H1 (cell line): ENCODE data around the gene TCEAL7. TPM values are rescaled to one million over a fixed set of nuclear protein-coding genes. Genes with fewer than 3 reads are reported as not detected.

Experiments
- BCL11A ChIP-seq, 2 experiments: IDR thresholded peaks; one replicate each; pipeline ENCODE4 v1.6.1; 2011; ENCODE audit warnings: low read depth in 2 of 2, low read length in 2 of 2, mild to moderate bottlenecking in 2 of 2
- CTBP2 ChIP-seq: IDR thresholded peaks from 2 replicates; pipeline ENCODE4 v1.7.0; 2011; ENCODE audit warnings: borderline replicate concordance, mild to moderate bottlenecking, moderate library complexity, mixed read lengths, low read length; ENCODE audit not compliant: insufficient read depth, insufficient read length
- KDM4A ChIP-seq: IDR thresholded peaks from one replicate; pipeline ENCODE4 v1.7.1; 2012; ENCODE audit warnings: low read depth, mild to moderate bottlenecking, moderate library complexity, low read length, inconsistent platforms; ENCODE audit not compliant: severe bottlenecking
- PHF8 ChIP-seq: fragments of 200-600 bp; sonication (generic); conservative IDR thresholded peaks from 2 replicates; pipeline ENCODE4 v1.7.1; 2012; ENCODE audit warnings: low read depth, mild to moderate bottlenecking, inconsistent platforms, low read length, moderate library complexity
- POLR2A ChIP-seq, 2 experiments: IDR thresholded peaks; 1 replicate in 1 of 2; 2 replicates in 1 of 2; pipeline ENCODE4 v1.6.1; 2011; ENCODE audit warnings: low read depth in 2 of 2, low read length in 2 of 2, mild to moderate bottlenecking in 2 of 2; ENCODE audit errors: control extremely low read depth in 1 of 2
- RAD21 ChIP-seq, 2 experiments: IDR thresholded peaks in 1 of 2; conservative IDR thresholded peaks in 1 of 2; 2 replicates each; pipeline ENCODE4 v1.6.1; 2011; ENCODE audit warnings: low read depth in 2 of 2, low read length in 2 of 2, improper control_type of control experiment in 1 of 2, inconsistent platforms in 1 of 2, mild to moderate bottlenecking in 1 of 2, moderate library complexity in 1 of 2
- RBBP5 ChIP-seq: IDR thresholded peaks from 2 replicates; pipeline ENCODE4 v1.7.1; 2012; ENCODE audit warnings: low read depth, mild to moderate bottlenecking, inconsistent platforms, low read length, moderate library complexity, borderline replicate concordance
- RFX5 ChIP-seq: IDR thresholded peaks from 2 replicates; pipeline ENCODE4 v1.6.1; 2011; ENCODE audit warnings: low read depth, low read length, improper control_type of control experiment, borderline replicate concordance
- TAF1 ChIP-seq: IDR thresholded peaks from 2 replicates; pipeline ENCODE4 v1.6.1; 2011; ENCODE audit warnings: mild to moderate bottlenecking, low read depth, low read length
- polyA plus RNA-seq, 7 experiments: library from polyadenylated mRNA; depleted of rRNA in 3 of 7; stranded (reverse) in 5 of 7; unstranded in 2 of 7; fragments of >200 nt in 5 of 7; fragments of 200-250 nt in 2 of 7; gene quantifications; 1 replicate in 5 of 7; 2 replicates in 1 of 7; 4 replicates in 1 of 7; pipeline versions ENCODE4 v1.2.1 to v1.2.3, GENCODE V29; 2011 to 2013; ENCODE audit warnings: missing spikeins in 2 of 7, mixed read lengths in 2 of 7
- total RNA-seq: library from RNA; stranded (reverse); fragmentation: NEBNext Ultra II Directional; extraction: Animal tissue kit (Norgen Biotek cat#: 25700); gene quantifications from 2 replicates; pipeline ENCODE4 v1.2.1, GENCODE V29; 2021
- TF ChIP-seq, protein P1 (sequence below): IDR thresholded peaks from 2 replicates; pipeline ENCODE4 v1.6.1; 2012; ENCODE audit warnings: inconsistent platforms
- TF ChIP-seq, protein P2 (sequence below): IDR thresholded peaks from 2 replicates; pipeline ENCODE4 v1.6.1; 2012; ENCODE audit warnings: low read length, inconsistent platforms
- TF ChIP-seq, protein P3 (sequence below): IDR thresholded peaks from 2 replicates; pipeline ENCODE4 v1.6.1; 2011; ENCODE audit warnings: low read length, improper control_type of control experiment

Gene TCEAL7
- total and polyA plus RNA-seq, 2 of the 8 experiments (the other 6 are each of a cell fraction or from before 2014, with no cell fraction given), result 7.9 to 11.6 TPM

DNA sequence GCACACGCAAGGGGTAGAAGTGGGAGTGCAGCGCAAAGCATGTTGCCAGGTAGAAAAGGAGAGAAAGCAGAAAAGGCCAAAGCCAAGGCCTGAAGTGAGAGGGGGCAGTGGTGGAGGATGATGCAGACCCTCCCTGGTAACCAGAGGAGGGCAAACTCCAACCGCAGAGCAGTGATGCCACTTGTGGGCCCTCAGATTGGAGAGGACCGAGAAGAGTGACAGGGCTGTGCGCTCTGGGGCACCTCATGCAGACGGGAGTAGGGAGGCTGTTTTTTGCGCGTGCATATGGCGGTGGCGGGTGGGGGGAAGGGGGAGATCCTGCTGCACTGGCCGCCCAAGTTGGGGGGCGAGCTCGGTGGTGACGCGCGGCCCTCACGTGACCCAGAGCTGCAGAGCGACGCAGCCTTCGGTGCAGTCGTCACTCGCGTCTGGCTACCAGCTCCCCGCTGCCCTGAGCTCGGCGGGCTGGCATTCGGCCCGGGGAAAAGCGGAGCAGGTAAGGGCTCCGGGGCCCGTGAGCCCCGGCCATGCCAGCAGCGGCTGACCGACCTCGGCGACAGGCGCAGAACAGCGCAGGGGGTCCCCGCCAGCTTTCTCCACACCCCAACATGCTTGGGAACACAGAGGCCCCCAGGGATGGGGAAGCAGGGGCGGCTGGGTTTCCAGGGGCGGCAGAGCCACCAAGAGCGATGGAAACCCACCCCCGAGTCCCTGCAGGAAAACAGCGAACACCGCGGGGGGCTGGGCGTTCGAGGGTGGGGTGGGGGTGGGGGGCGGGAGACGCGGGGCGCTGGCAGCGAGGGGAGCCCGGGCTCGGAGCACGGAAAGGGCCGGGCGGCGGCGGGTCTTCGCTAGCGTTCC lies 46.3 kb downstream of the TCEAL7 start, which contains the start of gene BEX3 (continued):
- TF ChIP-seq BCL11A (IDR thresholded peaks at IDR 0.05; ENCODE audit: low read depth in 2 of 2, low read length in 2 of 2) (no peak), RBBP5 (no peak), POLR2A (IDR thresholded peaks at IDR 0.05; ENCODE audit: control extremely low read depth in 1 of 2, low read depth in 2 of 2, low read length in 2 of 2) (peak; percentile 85 to 98), RFX5 (peak; percentile 71; the same call in 1 of the 2 replicates), PHF8 (peak; percentile 77), CTBP2 (no peak), KDM4A (no peak), RAD21 (IDR thresholded peaks at IDR 0.05 in 1 of 2, conservative IDR thresholded peaks at IDR 0.05 in 1 of 2; ENCODE audit: low read depth in 2 of 2, low read length in 2 of 2) (peak; percentile 7 to 14; a peak in 2 of 4 replicates), TAF1 (peak; percentile 91)
- TF ChIP-seq, protein P1, sequence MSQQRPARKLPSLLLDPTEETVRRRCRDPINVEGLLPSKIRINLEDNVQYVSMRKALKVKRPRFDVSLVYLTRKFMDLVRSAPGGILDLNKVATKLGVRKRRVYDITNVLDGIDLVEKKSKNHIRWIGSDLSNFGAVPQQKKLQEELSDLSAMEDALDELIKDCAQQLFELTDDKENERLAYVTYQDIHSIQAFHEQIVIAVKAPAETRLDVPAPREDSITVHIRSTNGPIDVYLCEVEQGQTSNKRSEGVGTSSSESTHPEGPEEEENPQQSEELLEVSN, result 0 out of 2 replicates have a peak, but pooled peaks have one; percentile 13
- TF ChIP-seq, protein P2, sequence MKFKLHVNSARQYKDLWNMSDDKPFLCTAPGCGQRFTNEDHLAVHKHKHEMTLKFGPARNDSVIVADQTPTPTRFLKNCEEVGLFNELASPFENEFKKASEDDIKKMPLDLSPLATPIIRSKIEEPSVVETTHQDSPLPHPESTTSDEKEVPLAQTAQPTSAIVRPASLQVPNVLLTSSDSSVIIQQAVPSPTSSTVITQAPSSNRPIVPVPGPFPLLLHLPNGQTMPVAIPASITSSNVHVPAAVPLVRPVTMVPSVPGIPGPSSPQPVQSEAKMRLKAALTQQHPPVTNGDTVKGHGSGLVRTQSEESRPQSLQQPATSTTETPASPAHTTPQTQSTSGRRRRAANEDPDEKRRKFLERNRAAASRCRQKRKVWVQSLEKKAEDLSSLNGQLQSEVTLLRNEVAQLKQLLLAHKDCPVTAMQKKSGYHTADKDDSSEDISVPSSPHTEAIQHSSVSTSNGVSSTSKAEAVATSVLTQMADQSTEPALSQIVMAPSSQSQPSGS, result 0 out of 2 replicates have a peak, but pooled peaks have one; percentile 68
- TF ChIP-seq, protein P3, sequence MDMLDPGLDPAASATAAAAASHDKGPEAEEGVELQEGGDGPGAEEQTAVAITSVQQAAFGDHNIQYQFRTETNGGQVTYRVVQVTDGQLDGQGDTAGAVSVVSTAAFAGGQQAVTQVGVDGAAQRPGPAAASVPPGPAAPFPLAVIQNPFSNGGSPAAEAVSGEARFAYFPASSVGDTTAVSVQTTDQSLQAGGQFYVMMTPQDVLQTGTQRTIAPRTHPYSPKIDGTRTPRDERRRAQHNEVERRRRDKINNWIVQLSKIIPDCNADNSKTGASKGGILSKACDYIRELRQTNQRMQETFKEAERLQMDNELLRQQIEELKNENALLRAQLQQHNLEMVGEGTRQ, result peak; percentile 86
- TF ChIP-seq, all 59 proteins: peak for 14
